WERI-Rb-1 (cell line): ENCODE data around the gene PHTF2.
"Not testable (repeated sequence)": the region's sequence is repeated elsewhere in the genome, so short reads cannot be mapped to it uniquely, and the experiment has no call there.

Experiments used
- DNase-seq: peaks from one replicate; pipeline ENCODE4 v3.0.0-alpha.2; 2020
- H3K27ac ChIP-seq: fragments of 250-450 bp; sonication (Bioruptor Pico); 2 replicates; pipeline ENCODE4 v1.5.1; 2020; ENCODE audit warnings: mild to moderate bottlenecking, moderate library complexity
- H3K27me3 ChIP-seq: fragments of 250-450 bp; sonication (Bioruptor Pico); 2 replicates; pipeline ENCODE4 v1.5.1; 2021; ENCODE audit warnings: mild to moderate bottlenecking, low read depth, moderate library complexity; ENCODE audit not compliant: insufficient read depth, severe bottlenecking
- H3K36me3 ChIP-seq: fragments of 250-450 bp; sonication (Bioruptor Pico); 2 replicates; pipeline ENCODE4 v1.5.1; 2020; ENCODE audit warnings: mild to moderate bottlenecking, moderate library complexity
- H3K4me3 ChIP-seq: 2 replicates; pipeline ENCODE4 v1.5.1; 2011; ENCODE audit warnings: low read depth, mild to moderate bottlenecking, control low read depth, low read length
- H3K9me3 ChIP-seq: fragments of 250-450 bp; sonication (Bioruptor Pico); 2 replicates; pipeline ENCODE4 v1.5.1; 2021; ENCODE audit warnings: mild to moderate bottlenecking, moderate library complexity; ENCODE audit not compliant: severe bottlenecking
- CTCF ChIP-seq: IDR thresholded peaks from 2 replicates; pipeline ENCODE4 v1.5.1; 2011; ENCODE audit warnings: low read depth, mild to moderate bottlenecking, control low read depth, inconsistent platforms, low read length

PHTF2 gene

GRCh38 chr7:77833136-77833535 is 34.6 kb downstream of the PHTF2 start:
- no peak for DNase-seq
- no peak overlapping the region for H3K27ac ChIP-seq

GRCh38 chr7:77836425-77836824 is 37.9 kb downstream of the PHTF2 start:
- DNase-seq, H3K27ac ChIP-seq, H3K4me3 ChIP-seq, H3K27me3 ChIP-seq, H3K36me3 ChIP-seq, H3K9me3 ChIP-seq: not testable (repeated sequence)

More at GRCh38 chr7:77833136-77833535, 34.6 kb downstream of the PHTF2 start:
- Histone ChIP-seq H3K4me3 (no peak overlapping the region), H3K9me3 (no peaks in the 10 kb centered on the region), H3K36me3 (peaks cover 2% of the 10 kb centered on the region), H3K27me3 (no peaks in the 10 kb centered on the region)
- no peak for TF ChIP-seq CTCF

GRCh38 chr7:77837275-77837674 is 38.7 kb downstream of the PHTF2 start:
- H3K36me3 ChIP-seq = peaks cover 2% of the 10 kb centered on the region; the same call in 1 of the 2 replicates
- no peak for DNase-seq
- H3K27me3 ChIP-seq = no peaks in the 10 kb centered on the region
- no peak for TF ChIP-seq CTCF
- no peak overlapping the region for H3K27ac ChIP-seq
- H3K9me3 ChIP-seq = no peaks in the 10 kb centered on the region
- no peak overlapping the region for H3K4me3 ChIP-seq

- H3K4me3 ChIP-seq = no peak overlapping the region
- no peak for DNase-seq
- TF ChIP-seq CTCF = no peak
- no peaks in the 10 kb centered on the region for H3K27me3 ChIP-seq
- peaks cover 2% of the 10 kb centered on the region; the same call in 1 of the 2 replicates for H3K36me3 ChIP-seq
- H3K27ac ChIP-seq = no peak overlapping the region
- no peaks in the 10 kb centered on the region for H3K9me3 ChIP-seq
Observed at GRCh38 chr7:77837966-77838365, 39.4 kb downstream of the PHTF2 start.

- no peak overlapping the region for H3K4me3 ChIP-seq
- H3K27ac ChIP-seq = no peak overlapping the region
- no peak for DNase-seq
- no peaks in the 10 kb centered on the region for H3K27me3 ChIP-seq
- no peaks in the 10 kb centered on the region for H3K36me3 ChIP-seq
- TF ChIP-seq CTCF = no peak
- no peaks in the 10 kb centered on the region for H3K9me3 ChIP-seq
Observed at GRCh38 chr7:77838929-77839491, 40.4 kb downstream of the PHTF2 start.

GRCh38 chr7:77839919-77840318 is 41.3 kb downstream of the PHTF2 start:
- Histone ChIP-seq H3K4me3 (no peak overlapping the region), H3K27ac (no peak overlapping the region), H3K9me3 (no peaks in the 10 kb centered on the region), H3K36me3 (no peaks in the 10 kb centered on the region), H3K27me3 (no peaks in the 10 kb centered on the region)
- DNase-seq = no peak
- TF ChIP-seq CTCF = no peak
